Endothelial cell of umbilical vein (primary cell): ENCODE results near the gene FLT4. TPM values are rescaled to one million over a fixed set of nuclear protein-coding genes. Genes with fewer than 3 reads are reported as not detected.

Experiments used
- BruUV-seq: library from RNA; stranded (reverse); fragments of 400-500 nt; replicated peaks from 2 replicates; lab custom pipeline; 2021; lab: Mats Ljungman, UMichigan
- CTCF ChIA-PET: fragments of 300-600, 350-600 bp; sonication (Branson Sonifier 250); formaldehyde crosslinking; loops from one replicate; lab custom pipeline; 2021; ENCODE audit warnings: antibody characterized with exemption, inconsistent platforms; lab: Charles Lee
- POLR2A ChIA-PET: fragments of 300-600, 350-600 bp; sonication (Branson Sonifier 250); formaldehyde crosslinking; loops from one replicate; lab custom pipeline; 2021; ENCODE audit warnings: antibody characterized with exemption, inconsistent platforms; lab: Charles Lee
- DNase-seq: peaks from one replicate; pipeline ENCODE4 v3.0.0-alpha.2; 2011; ENCODE audit warnings: low read depth, low spot score
- FAIRE-seq: peaks from 2 replicates; lab custom pipeline; 2011; peaks lifted over from hg19 to GRCh38; lab: Jason Lieb, UNC
- H2AFZ ChIP-seq: 2 replicates; pipeline ENCODE4 v1.6.0; 2012; ENCODE audit warnings: low read depth, low read length, control low read depth, inconsistent platforms
- H3K27ac ChIP-seq: 2 replicates; pipeline ENCODE4 v1.5.1; 2011; ENCODE audit warnings: low read depth, mild to moderate bottlenecking, control low read depth, low read length, moderate library complexity; ENCODE audit not compliant: insufficient read depth
- H3K27me3 ChIP-seq, 2 experiments: 2 replicates each; pipeline versions ENCODE4 v1.6.0 to v1.6.1; 2011; ENCODE audit warnings: low read length in 2 of 2, mixed read lengths in 1 of 2; ENCODE audit not compliant: control insufficient read depth in 2 of 2, insufficient read depth in 2 of 2
- H3K36me3 ChIP-seq, 2 experiments: 2 replicates in 1 of 2; 3 replicates in 1 of 2; pipeline ENCODE4 v1.5.1; 2011; ENCODE audit warnings: low read length in 2 of 2, mild to moderate bottlenecking in 1 of 2, moderate library complexity in 1 of 2; ENCODE audit not compliant: control insufficient read depth in 2 of 2, insufficient read depth in 2 of 2; ENCODE audit errors: extremely low read depth in 1 of 2
- H3K4me1 ChIP-seq: 3 replicates; pipeline ENCODE4 v1.5.1; 2011; ENCODE audit warnings: mild to moderate bottlenecking, low read length; ENCODE audit not compliant: control insufficient read depth, insufficient read depth; ENCODE audit errors: extremely low read depth
- H3K4me2 ChIP-seq: 2 replicates; pipeline ENCODE4 v1.6.1; 2011; ENCODE audit warnings: low read length, control low read depth, mixed read lengths; ENCODE audit not compliant: insufficient read depth
- H3K4me3 ChIP-seq, 3 experiments: fragments of 200-600 bp in 1 of 3; sonication (generic), shearing (Covaris generic) in 1 of 3; replicated peaks in 1 of 3; 2 replicates each; pipeline ENCODE4 v1.5.1; 2011 to 2016; ENCODE audit warnings: control low read depth in 3 of 3, low read length in 3 of 3, mild to moderate bottlenecking in 2 of 3, inconsistent platforms in 1 of 3, low read depth in 1 of 3, moderate library complexity in 1 of 3; ENCODE audit not compliant: insufficient read depth in 1 of 3
- H3K79me2 ChIP-seq: 2 replicates; pipeline ENCODE4 v1.6.0; 2012; ENCODE audit warnings: low read length, inconsistent platforms; ENCODE audit not compliant: control insufficient read depth, insufficient read depth
- H3K9ac ChIP-seq: replicated peaks from 2 replicates; pipeline ENCODE3; 2011; ENCODE audit warnings: low read length, control low read depth; ENCODE audit not compliant: insufficient read depth; ENCODE audit errors: extremely low read depth
- H3K9me1 ChIP-seq: replicated peaks from 3 replicates; pipeline ENCODE4 v1.6.0; 2011; ENCODE audit warnings: mild to moderate bottlenecking, low read length; ENCODE audit not compliant: control insufficient read depth, insufficient read depth; ENCODE audit errors: extremely low read depth
- H3K9me3 ChIP-seq: replicated peaks from 2 replicates; pipeline ENCODE4 v1.5.1; 2012; ENCODE audit warnings: low read length, inconsistent platforms; ENCODE audit not compliant: control insufficient read depth, insufficient read depth
- H4K20me1 ChIP-seq: replicated peaks from 2 replicates; pipeline ENCODE3; 2011; ENCODE audit warnings: mild to moderate bottlenecking, low read length; ENCODE audit not compliant: control insufficient read depth, insufficient read depth; ENCODE audit errors: extremely low read depth
- FOS ChIP-seq: IDR thresholded peaks from 2 replicates; pipeline ENCODE4 v1.6.1; 2011; ENCODE audit warnings: mild to moderate bottlenecking, low read length, moderate library complexity, borderline replicate concordance; ENCODE audit not compliant: insufficient read depth
- GATA2 ChIP-seq: IDR thresholded peaks from 2 replicates; pipeline ENCODE4 v1.7.0; 2011; ENCODE audit warnings: low read depth, mild to moderate bottlenecking, moderate library complexity, mixed read lengths, low read length; ENCODE audit not compliant: insufficient read length, insufficient read depth
- JUN ChIP-seq: IDR thresholded peaks from 2 replicates; pipeline ENCODE4 v1.6.1; 2011; ENCODE audit warnings: borderline replicate concordance, low read depth; ENCODE audit not compliant: insufficient read length, insufficient read depth
- MAX ChIP-seq: IDR thresholded peaks from 2 replicates; pipeline ENCODE4 v1.6.1; 2011; ENCODE audit not compliant: insufficient read depth, insufficient read length
- MYC ChIP-seq: IDR thresholded peaks from one replicate; pipeline ENCODE4 v1.6.1; 2011; ENCODE audit warnings: mild to moderate bottlenecking, low read depth, low read length
- POLR2A ChIP-seq: IDR thresholded peaks from 2 replicates; pipeline ENCODE4 v1.6.1; 2012; ENCODE audit warnings: low read depth, mild to moderate bottlenecking, control low read depth, low read length
- POLR2AphosphoS5 ChIP-seq: IDR thresholded peaks from 2 replicates; pipeline ENCODE4 v1.6.1; 2012; ENCODE audit warnings: low read depth, mild to moderate bottlenecking, control low read depth, low read length, moderate library complexity; ENCODE audit not compliant: insufficient read depth
- dilution Hi-C: fragments of 300-500 bp; cut with MboI; formaldehyde crosslinking; loops from one replicate; pipeline ENCODE4 v1.15.0; 2019; ENCODE audit warnings: low sequenced_read_pairs; ENCODE audit not compliant: extremely low pct_ligation_motif_present
- intact Hi-C: fragments of 100-400 bp; cut with micrococcal nuclease; formaldehyde crosslinking; loops from one replicate; pipeline ENCODE4 v1.10.0; 2022
- polyA plus RNA-seq, 4 experiments: library from polyadenylated mRNA; depleted of rRNA in 3 of 4; stranded (reverse) in 3 of 4; unstranded in 1 of 4; fragments of >200 nt; gene quantifications; 2 replicates each; pipeline versions ENCODE4 v1.2.1 to v1.2.3, GENCODE V29; 2011 to 2012; ENCODE audit warnings: missing spikeins in 1 of 4
- total RNA-seq: library from RNA; stranded (reverse); gene quantifications from 2 replicates; pipeline ENCODE4 v1.2.3, GENCODE V29; 2021

The FLT4 gene
- total and polyA plus RNA-seq, 2 donors (not counting 3 experiments of a cell fraction or from before 2014, with no cell fraction given), result 44.4 to 71.5 TPM

- Histone ChIP-seq H3K27ac (no peak overlapping the region), H3K4me2 (no peak overlapping the region), H3K9ac (no peak overlapping the region), H2AFZ (no peak overlapping the region), H3K79me2 (no peaks in the 10 kb centered on the region), H3K36me3 (no peaks in the 10 kb centered on the region), H3K4me3 (no peak overlapping the region), H3K9me3 (no peaks in the 10 kb centered on the region), H3K27me3 (peaks cover 10% of the 10 kb centered on the region in 2 experiments), H3K4me1 (no peaks in the 10 kb centered on the region), H3K9me1 (no peaks in the 10 kb centered on the region), H4K20me1 (no peaks in the 10 kb centered on the region)
- ChIA-PET POLR2A (no interaction called here), CTCF (interaction anchor here (0.7 to 1.6 kb wide), 3 partner anchors 9 to 59 kb away, joined by 3 read pairs; no protein-coding TSS in a partner anchor)
- no peak for TF ChIP-seq JUN
- no peak for TF ChIP-seq FOS
- TF ChIP-seq MAX, result no peak
- no peak for TF ChIP-seq POLR2AphosphoS5
- DNase-seq (no peak), FAIRE-seq (no peak)
- dilution Hi-C loops, result no loop called here
- intact Hi-C loops, result loop anchor here (1.0 to 5.0 kb wide), 7 partner anchors 19 to 377 kb away; partner anchors contain the start of gene CNOT6
- BruUV-seq, result no TSS peak
These were observed 20.8 kb upstream of the FLT4 start for GRCh38 chr5:180670157-180670556.

GRCh38 chr5:180669661-180670060 lies 20.3 kb upstream of the FLT4 start:
- FAIRE-seq (no peak), DNase-seq (no peak)
- H3K79me2 ChIP-seq, result no peaks in the 10 kb centered on the region
- TF ChIP-seq GATA2, result no peak
- no peak for TF ChIP-seq POLR2A
- no peak for TF ChIP-seq FOS
- TF ChIP-seq MYC, result no peak
- TF ChIP-seq JUN, result no peak
- H4K20me1 ChIP-seq, result no peaks in the 10 kb centered on the region
- H3K9me3 ChIP-seq, result no peaks in the 10 kb centered on the region
- ChIA-PET CTCF (interaction anchor here (0.8 to 1.6 kb wide), 2 partner anchors 9 to 18 kb away, joined by 3 read pairs; no protein-coding TSS in a partner anchor), POLR2A (no interaction called here)
- H2AFZ ChIP-seq, result no peak overlapping the region
- H3K36me3 ChIP-seq, result no peaks in the 10 kb centered on the region
- H3K9ac ChIP-seq, result no peak overlapping the region
- H3K4me2 ChIP-seq, result no peak overlapping the region
- dilution Hi-C loops, result no loop called here
- no TSS peak for BruUV-seq
- intact Hi-C loops, result loop anchor here (1.0 to 5.0 kb wide), 7 partner anchors 19 to 376 kb away; partner anchors contain the start of gene CNOT6
- H3K4me3 ChIP-seq, result no peak overlapping the region
- H3K27ac ChIP-seq, result no peak overlapping the region
- no peaks in the 10 kb centered on the region for H3K4me1 ChIP-seq
- H3K27me3 ChIP-seq, result peaks cover 6 to 10% of the 10 kb centered on the region in 2 experiments
- H3K9me1 ChIP-seq, result no peaks in the 10 kb centered on the region
